HG03354 (cell line): Measurements from ENCODE around the gene E2F2.
A peak's percentile ranks its signal among the peaks of the same experiment; 100 is the strongest.

ENCODE experiments used
- ATAC-seq: cut with Tn5 transposase; IDR thresholded peaks from one replicate; pipeline ENCODE4 v1.9.1; 2021; ENCODE audit warnings: mild to moderate bottlenecking; ENCODE audit not compliant: unreplicated experiment, poor library complexity, severe bottlenecking

Gene E2F2

DNA sequence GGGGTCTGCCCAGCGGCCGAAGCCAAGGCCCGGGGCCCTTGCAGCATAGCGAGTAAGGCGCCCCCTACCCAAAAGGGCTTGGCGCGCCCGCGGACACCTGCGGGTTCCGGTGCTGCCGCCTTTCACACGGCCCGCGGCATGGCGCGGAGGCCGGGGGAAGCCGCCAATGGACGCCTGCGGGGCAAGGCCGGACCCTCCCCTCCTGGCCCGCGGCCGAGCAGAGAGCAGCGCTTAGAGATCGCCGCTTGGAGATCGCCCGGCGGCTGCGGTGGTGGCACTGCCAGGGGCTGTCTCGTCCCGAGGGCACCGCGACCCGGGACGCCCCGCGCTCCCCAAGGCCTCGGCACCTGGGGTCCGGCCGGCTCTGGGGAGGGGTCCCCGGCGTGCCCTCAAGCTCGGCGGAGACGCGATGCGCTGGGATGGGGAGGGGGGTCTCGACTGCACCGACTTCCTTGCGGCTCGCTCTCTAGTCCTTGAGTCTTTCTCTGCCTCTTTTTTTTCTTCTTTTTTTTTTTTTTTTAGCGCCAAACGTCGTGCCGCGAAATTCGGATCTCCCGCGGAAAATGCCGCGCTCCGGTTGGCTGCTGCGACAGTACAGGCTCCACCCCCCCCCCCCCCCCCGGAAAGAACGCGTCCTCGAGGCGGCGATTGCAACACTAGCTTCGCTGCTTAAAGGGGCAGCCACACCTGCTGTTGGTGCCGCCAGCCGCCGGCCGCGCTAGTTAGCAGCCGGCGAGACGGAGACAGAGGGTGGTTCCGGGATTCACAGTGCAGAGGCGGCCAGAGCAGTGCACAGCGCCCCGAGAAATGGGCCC lies at the start of gene E2F2:
E2F2 (minus strand) TSS at position 487 of the 815 bp plus-strand sequence; CDS start at position 47, 440 bp downstream.
- peak; percentile 54 for ATAC-seq

GRCh38 chr1:23578997-23579363 lies 47.9 kb upstream of the E2F2 start:
- no peak for ATAC-seq

DNA sequence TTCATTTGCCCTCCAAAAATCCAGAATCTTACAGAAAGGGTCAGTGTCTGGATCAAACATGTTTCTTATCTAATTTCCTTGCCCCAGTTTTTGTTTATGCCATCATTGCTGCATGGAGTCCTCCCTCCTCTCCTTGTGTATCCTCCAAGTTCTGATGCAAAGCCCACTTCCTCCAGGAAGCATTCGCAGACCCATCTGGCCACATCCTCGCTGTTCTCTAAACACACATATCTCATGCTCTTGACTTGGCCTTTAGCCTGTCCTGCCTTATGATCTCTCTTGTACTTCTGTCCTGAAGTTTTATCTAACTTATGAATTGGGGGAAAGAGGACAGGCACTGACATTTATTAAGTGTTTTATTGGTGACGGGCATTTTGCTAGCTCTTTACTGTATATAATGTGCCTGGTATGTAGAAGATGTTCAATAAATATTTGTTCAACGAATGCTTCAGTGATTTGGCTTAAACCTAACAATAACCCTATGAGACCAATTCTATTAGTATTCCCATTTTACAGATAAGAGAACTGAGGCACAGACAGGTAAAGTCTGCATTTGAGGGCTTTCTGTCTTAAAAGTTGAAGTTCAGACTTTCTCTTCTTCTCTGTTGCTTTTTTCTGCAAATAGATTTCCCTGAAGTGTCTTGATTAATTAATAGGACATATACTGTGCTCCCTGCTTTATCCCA lies 47.4 kb upstream of the E2F2 start:
- ATAC-seq = no peak

GRCh38 chr1:23577056-23578004 lies 46.3 kb upstream of the E2F2 start:
- ATAC-seq = peak; percentile 87

DNA sequence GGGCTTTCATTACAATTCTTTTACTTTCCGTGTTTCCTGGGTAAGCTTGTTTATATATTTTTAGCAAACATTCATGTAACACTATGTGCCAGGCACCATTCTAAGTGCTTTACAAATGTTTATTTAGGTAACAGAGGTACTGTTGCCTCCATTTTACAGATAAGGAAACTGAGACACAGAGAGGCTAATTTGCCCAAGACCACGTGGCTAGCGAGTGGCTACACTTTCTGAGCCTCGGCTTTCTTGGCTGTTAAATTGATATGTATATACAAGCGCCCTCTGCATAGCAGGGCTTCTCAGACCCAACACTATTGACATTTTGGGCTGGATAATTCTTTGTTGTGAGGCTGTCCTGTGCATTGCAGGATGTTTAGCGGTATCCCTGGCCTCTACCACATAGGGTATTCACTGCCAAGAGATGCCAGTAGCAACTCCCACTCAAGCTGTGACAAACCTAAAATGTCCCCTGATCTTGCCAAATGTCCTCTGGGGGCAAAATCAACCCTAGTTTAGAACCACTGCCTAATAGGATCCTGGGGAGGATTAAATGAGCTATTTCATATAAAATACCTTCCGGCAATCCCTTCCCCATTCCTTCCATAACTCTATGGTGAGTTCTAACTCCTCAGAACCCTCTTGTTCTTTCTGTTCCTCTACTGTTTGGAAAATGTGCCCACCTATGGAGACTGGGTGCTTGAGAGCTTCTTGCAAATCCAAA lies 45.5 kb upstream of the E2F2 start:
- ATAC-seq = no peak

- ATAC-seq = no peak
Observed at GRCh38 chr1:23575226-23575810, 44.3 kb upstream of the E2F2 start.

DNA sequence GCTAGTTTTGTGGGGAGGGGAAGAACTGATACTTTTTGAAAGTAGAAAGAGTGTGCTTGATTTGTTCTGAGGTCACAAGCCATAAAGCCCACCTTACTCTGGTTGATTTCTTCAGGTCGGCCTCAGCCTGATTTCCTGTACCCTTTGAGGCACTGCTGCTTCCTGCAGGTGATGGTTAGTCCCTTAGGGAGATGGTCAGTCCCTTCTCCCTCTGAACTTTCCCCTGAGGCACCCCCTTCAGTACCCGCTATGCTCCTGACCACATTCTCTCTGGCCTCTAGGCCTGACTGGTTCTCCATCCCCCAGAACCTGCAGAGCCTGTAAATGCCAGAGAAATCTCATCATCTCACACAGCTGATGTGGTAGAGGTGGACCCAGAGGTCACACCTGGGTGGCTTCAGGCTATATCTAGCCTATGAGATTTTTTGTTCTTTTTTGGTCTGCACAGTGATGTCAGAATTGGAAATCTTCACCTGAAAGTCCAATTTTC lies 43.3 kb upstream of the E2F2 start:
- peak; percentile 39 for ATAC-seq

DNA sequence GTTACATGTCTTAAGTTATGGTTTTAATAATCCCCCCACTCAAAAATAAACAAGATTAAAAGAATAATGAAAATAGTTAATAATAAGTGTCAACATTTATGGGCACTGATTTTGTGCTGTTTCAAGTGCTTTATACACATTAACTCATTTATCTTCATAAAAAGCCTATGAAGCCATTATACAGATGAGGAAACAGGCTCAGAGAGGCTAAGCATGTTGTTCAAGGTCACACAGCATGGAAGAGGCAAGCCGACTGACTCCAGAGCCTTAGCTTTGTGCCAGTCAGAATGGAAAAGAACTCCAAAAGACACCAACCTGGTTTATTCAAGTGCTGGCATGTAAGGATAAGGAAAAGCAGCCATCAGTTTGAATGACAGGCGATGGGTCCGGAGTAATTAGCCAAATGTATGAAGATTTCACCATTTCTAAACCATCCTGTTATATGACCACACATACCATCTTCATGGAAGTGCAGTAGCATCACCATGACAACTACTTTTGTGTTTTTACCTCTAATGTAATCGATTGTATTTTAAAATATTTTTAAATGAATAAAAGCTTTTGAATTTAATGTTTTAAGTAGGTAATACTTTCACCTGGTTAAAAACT lies 42.6 kb upstream of the E2F2 start:
- ATAC-seq = no peak

- no peak for ATAC-seq
Observed at GRCh38 chr1:23571465-23571864, 40.4 kb upstream of the E2F2 start.

- ATAC-seq = no peak
Observed at GRCh38 chr1:23570001-23570691, 39.1 kb upstream of the E2F2 start.

- ATAC-seq = no peak
Observed at GRCh38 chr1:23568608-23569383, 37.8 kb upstream of the E2F2 start.

GRCh38 chr1:23567996-23568607 lies 37.1 kb upstream of the E2F2 start:
- no peak for ATAC-seq

GRCh38 chr1:23567629-23567995 lies 36.6 kb upstream of the E2F2 start:
- ATAC-seq = no peak

DNA sequence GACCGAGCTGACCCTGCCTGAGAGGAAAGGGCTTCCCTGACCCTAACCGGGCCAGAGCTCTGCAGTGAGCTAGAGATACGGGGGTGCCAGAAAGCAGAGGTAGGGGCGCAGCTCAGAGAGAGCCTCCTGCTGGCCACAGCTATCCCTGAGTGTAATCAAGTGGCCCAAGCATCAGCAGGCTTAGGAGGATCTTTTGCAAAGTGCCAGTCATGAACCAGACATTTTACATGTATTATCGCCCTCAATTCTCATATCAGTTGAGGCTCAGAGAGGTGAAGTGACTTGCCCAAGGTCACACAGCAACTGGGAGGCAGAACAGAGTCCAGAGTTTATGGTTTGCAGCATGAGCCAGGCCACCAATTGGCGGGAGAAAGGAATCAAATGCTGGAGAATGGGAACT lies 35.3 kb upstream of the E2F2 start:
- ATAC-seq = no peak

DNA sequence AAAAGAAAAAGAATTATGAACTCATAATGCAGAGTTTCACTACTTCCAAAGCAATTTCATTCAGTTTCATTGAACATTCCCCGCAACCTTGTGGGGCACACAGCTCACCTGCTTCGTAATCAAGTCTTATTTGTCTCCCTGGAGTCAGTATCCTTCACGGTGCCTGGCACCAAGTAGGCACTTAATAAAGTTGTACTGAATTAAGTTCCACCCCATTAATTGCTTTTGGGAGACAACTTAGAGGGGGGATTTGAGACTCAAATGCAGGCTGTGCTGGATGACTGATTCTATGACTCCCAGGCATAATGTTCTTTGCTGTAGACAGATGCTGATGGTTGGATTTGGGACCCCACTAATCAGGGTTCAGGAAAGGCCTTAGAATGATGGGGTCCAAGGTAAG lies 34.7 kb upstream of the E2F2 start:
- ATAC-seq = no peak

- no peak for ATAC-seq
Observed at GRCh38 chr1:23564529-23565122, 33.6 kb upstream of the E2F2 start.
